Gastrocnemius medialis (tissue), 4 donors: ENCODE measurements around the gene VSIG10L2. TPM values are rescaled to one million over a fixed set of nuclear protein-coding genes. Genes with fewer than 3 reads are reported as not detected.

ENCODE experiments used
- ATAC-seq, 2 donors: fragments of 150-250 bp; one replicate each; pipeline ENCODE4 v1.9.1; 2016
- DNase-seq, 2 donors: peaks; one replicate each; pipeline ENCODE4 v3.0.0-alpha.2; 2019
- H3K27ac ChIP-seq, 4 donors: fragments of 200-600 bp; sonication (generic); 1 replicate in 1 of 4; 2 replicates in 3 of 4; pipeline ENCODE4 v1.5.1; 2016 to 2018; ENCODE audit warnings: mild to moderate bottlenecking in 2 of 4, moderate library complexity in 1 of 4
- H3K27me3 ChIP-seq, 3 donors: fragments of 200-600 bp; sonication (generic) in 2 of 3; 1 replicate in 1 of 3; 2 replicates in 2 of 3; pipeline versions ENCODE4 v1.5.1 to v1.6.0; 2016 to 2019; ENCODE audit warnings: mild to moderate bottlenecking in 1 of 3, moderate library complexity in 1 of 3
- H3K36me3 ChIP-seq, 2 donors: fragments of 200-600 bp; sonication (generic) in 1 of 2; one replicate each; pipeline ENCODE4 v1.5.1; 2017 to 2018
- H3K4me1 ChIP-seq, 2 donors: fragments of 200-600 bp; sonication (generic) in 1 of 2; one replicate each; pipeline ENCODE4 v1.5.1; 2016 to 2017; ENCODE audit warnings: mild to moderate bottlenecking in 2 of 2
- H3K4me3 ChIP-seq, 4 donors: fragments of 200-600 bp; sonication (generic) in 3 of 4; 1 replicate in 1 of 4; 2 replicates in 3 of 4; pipeline ENCODE4 v1.5.1; 2016 to 2019; ENCODE audit warnings: mild to moderate bottlenecking in 2 of 4
- H3K9me3 ChIP-seq, 3 donors: fragments of 200-600 bp; sonication (generic) in 2 of 3; 1 replicate in 1 of 3; 2 replicates in 2 of 3; pipeline ENCODE4 v1.5.1; 2016 to 2019
- CTCF ChIP-seq, 5 experiments: fragments of 450-650 bp in 3 of 5; fragments of 200-600 bp in 2 of 5; sonication (generic) in 2 of 5; IDR thresholded peaks in 4 of 5; conservative IDR thresholded peaks in 1 of 5; 1 replicate in 4 of 5; 2 replicates in 1 of 5; pipeline ENCODE4 v1.5.1; 2016 to 2019; ENCODE audit warnings: antibody characterized with exemption in 5 of 5, mild to moderate bottlenecking in 3 of 5, moderate library complexity in 3 of 5
- POLR2A ChIP-seq, 2 donors: fragments of 450-650 bp; IDR thresholded peaks; one replicate each; pipeline ENCODE4 v1.6.1; 2017; ENCODE audit warnings: antibody characterized with exemption in 2 of 2, mild to moderate bottlenecking in 2 of 2, moderate library complexity in 2 of 2
- in situ Hi-C, 4 donors: fragments of 200-750 bp; cut with MboI; loops; one replicate each; pipeline versions ENCODE4 v1.15.0 to v1.8.0; 2017; ENCODE audit warnings: low sequenced_read_pairs in 4 of 4
- intact Hi-C: fragments of 100-400 bp; cut with DNase I; formaldehyde crosslinking; loops from one replicate; pipeline ENCODE4 v1.15.1; 2023; ENCODE audit warnings: low total_unique reads
- total RNA-seq, 4 donors: library from RNA; depleted of rRNA; stranded (reverse); fragments of >200 nt; gene quantifications; one replicate each; pipeline versions ENCODE4 v1.1.0 to v1.2.3, GENCODE V29; 2016

Gene VSIG10L2
- under 1 TPM in 1 of 4 donors, not detected in 3; 0.10 TPM for total RNA-seq

GRCh38 chr11:125945797-125946520 is at the start of gene VSIG10L2:
VSIG10L2 (plus strand) TSS chr11:125946044; CDS start chr11:125946056, 12 bp downstream.
- no peak for TF ChIP-seq CTCF (IDR thresholded peaks at IDR 0.05 in 4 of 5, conservative IDR thresholded peaks at IDR 0.05 in 1 of 5)
- no peak for TF ChIP-seq POLR2A (IDR thresholded peaks at IDR 0.05)

GRCh38 chr11:125901872-125902271 is 44.0 kb upstream of the VSIG10L2 start:
- peaks cover 24 to 28% (median 25%) of the 10 kb centered on the region in 3 donors for H3K27me3 ChIP-seq
- intact Hi-C loops = loop anchor here (5.0 kb wide), 1 partner anchor 210 kb away; no protein-coding TSS in a partner anchor
- no peaks in the 10 kb centered on the region for H3K9me3 ChIP-seq
- in situ Hi-C loops = no loop called here
- H3K4me3 ChIP-seq = peak overlapping the region in 1 of 4 donors; percentile 82
- DNase-seq = no peak
- TF ChIP-seq POLR2A (IDR thresholded peaks at IDR 0.05) (no peak), CTCF (IDR thresholded peaks at IDR 0.05 in 4 of 5, conservative IDR thresholded peaks at IDR 0.05 in 1 of 5) (no peak)
- H3K36me3 ChIP-seq = peaks cover 0 to 8% of the 10 kb centered on the region in 2 donors
- no peak overlapping the region for H3K27ac ChIP-seq
- ATAC-seq = no peak
- peaks cover 11 to 24% of the 10 kb centered on the region in 2 donors for H3K4me1 ChIP-seq

More at GRCh38 chr11:125945797-125946520, at the start of gene VSIG10L2:
- peaks cover 0 to 6% of the 10 kb centered on the region in 2 donors for H3K4me1 ChIP-seq
- H3K4me3 ChIP-seq = no peak within 1 kb of the TSS
- H3K27me3 ChIP-seq = no peaks in the 10 kb centered on the region
- H3K9me3 ChIP-seq = no peaks in the 10 kb centered on the region
- no peaks in the 10 kb centered on the region for H3K36me3 ChIP-seq
- intact Hi-C loops (no loop called here), in situ Hi-C loops (no loop called here)
- ATAC-seq = no peak
- no peak within 1 kb of the TSS for H3K27ac ChIP-seq
- no peak for DNase-seq

- DNase-seq (no peak), ATAC-seq (peak in 1 of 2 donors; percentile 19)
- in situ Hi-C loops (no loop called here), intact Hi-C loops (loop anchor here (5.0 kb wide), 1 partner anchor 210 kb away; no protein-coding TSS in a partner anchor)
- H3K27me3 ChIP-seq = peaks cover 24 to 28% (median 25%) of the 10 kb centered on the region in 3 donors
- H3K4me1 ChIP-seq = peaks cover 11 to 24% of the 10 kb centered on the region in 2 donors
- H3K4me3 ChIP-seq = peak overlapping the region; percentile 62 to 85 (median 74)
- H3K36me3 ChIP-seq = peaks cover 0 to 8% of the 10 kb centered on the region in 2 donors
- TF ChIP-seq POLR2A (IDR thresholded peaks at IDR 0.05) (no peak), CTCF (IDR thresholded peaks at IDR 0.05 in 4 of 5, conservative IDR thresholded peaks at IDR 0.05 in 1 of 5) (no peak)
- peak overlapping the region; percentile 83 to 88 (median 84) for H3K27ac ChIP-seq
- no peaks in the 10 kb centered on the region for H3K9me3 ChIP-seq
These were observed 43.4 kb upstream of the VSIG10L2 start for GRCh38 chr11:125902277-125902926.

- DNase-seq = peak; percentile 74 to 87
- Histone ChIP-seq H3K9me3 (no peaks in the 10 kb centered on the region), H3K36me3 (peaks cover 0 to 8% of the 10 kb centered on the region in 2 donors), H3K27ac (peak within 1 kb of the TSS; percentile 83 to 88 (median 84)), H3K4me3 (peak within 1 kb of the TSS; percentile 62 to 85 (median 74)), H3K27me3 (peaks cover 24 to 28% (median 25%) of the 10 kb centered on the region in 3 donors), H3K4me1 (peaks cover 11 to 24% of the 10 kb centered on the region in 2 donors)
- intact Hi-C loops (loop anchor here (1.0 to 5.0 kb wide), 2 partner anchors 16 to 209 kb away; partner anchors contain the start of gene HYLS1), in situ Hi-C loops (no loop called here)
- TF ChIP-seq POLR2A (IDR thresholded peaks at IDR 0.05) (peak; percentile 9 to 27), CTCF (IDR thresholded peaks at IDR 0.05 in 4 of 5, conservative IDR thresholded peaks at IDR 0.05 in 1 of 5) (no peak)
- peak; percentile 91 to 98 for ATAC-seq
These were observed 42.7 kb upstream of the VSIG10L2 start, which contains the start of gene PUS3 for GRCh38 chr11:125902927-125903710. PUS3 (minus strand) TSS chr11:125903206; CDS start chr11:125896284, 6,922 bp downstream.
